VCaP (cell line): ENCODE results near the gene RAD51B.

Source experiments
- H3K27ac ChIP-seq: fragments of 450-650 bp; 2 replicates; pipeline ENCODE4 v1.5.1; 2017
- TF ChIP-seq, protein P1 (sequence below): fragments of 450-650 bp; conservative IDR thresholded peaks from 2 replicates; pipeline ENCODE4 v1.5.1; 2017; ENCODE audit warnings: mild to moderate bottlenecking, moderate library complexity

RAD51B gene

DNA sequence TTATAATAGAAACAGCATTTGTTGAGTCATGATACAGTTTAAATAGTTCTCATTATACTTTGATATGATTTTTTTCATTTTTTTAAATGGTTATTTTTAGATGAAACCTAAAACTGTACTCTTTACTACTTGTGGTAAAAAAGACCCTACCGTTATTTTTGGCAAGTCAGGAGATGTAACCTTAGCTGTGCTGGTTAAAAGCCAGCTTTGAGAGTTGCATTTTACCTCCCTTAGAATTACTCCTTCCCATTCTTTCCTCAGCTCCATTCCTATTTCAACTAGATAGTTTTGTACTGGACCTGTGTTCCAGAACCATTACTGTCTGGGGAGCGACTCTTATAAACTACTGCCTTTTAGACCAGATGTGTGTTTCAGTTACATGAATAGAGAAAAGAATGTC is 92.0 kb downstream of the RAD51B start:
- TF ChIP-seq, protein P1, sequence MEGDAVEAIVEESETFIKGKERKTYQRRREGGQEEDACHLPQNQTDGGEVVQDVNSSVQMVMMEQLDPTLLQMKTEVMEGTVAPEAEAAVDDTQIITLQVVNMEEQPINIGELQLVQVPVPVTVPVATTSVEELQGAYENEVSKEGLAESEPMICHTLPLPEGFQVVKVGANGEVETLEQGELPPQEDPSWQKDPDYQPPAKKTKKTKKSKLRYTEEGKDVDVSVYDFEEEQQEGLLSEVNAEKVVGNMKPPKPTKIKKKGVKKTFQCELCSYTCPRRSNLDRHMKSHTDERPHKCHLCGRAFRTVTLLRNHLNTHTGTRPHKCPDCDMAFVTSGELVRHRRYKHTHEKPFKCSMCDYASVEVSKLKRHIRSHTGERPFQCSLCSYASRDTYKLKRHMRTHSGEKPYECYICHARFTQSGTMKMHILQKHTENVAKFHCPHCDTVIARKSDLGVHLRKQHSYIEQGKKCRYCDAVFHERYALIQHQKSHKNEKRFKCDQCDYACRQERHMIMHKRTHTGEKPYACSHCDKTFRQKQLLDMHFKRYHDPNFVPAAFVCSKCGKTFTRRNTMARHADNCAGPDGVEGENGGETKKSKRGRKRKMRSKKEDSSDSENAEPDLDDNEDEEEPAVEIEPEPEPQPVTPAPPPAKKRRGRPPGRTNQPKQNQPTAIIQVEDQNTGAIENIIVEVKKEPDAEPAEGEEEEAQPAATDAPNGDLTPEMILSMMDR, result no peak
- H3K27ac ChIP-seq, result no peak overlapping the region

DNA sequence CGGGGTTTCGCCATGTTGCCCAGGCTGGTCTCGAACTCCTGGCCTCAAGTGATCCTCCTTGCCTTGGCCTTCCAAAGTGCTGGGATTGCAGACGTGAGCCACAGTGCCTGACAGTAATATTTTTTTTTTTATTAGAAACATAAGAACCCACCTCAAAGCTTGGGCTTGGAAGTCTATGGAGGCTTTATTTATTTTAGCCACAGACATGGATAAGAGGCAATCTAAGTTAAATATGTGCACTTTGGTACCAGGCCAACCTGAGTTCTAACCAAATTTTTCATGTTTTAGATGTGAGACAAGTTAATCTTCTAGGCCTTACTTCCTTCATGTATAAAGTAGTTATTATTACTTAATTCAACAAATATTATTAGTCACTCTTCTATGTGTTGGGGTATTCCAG is 96.9 kb downstream of the RAD51B start:
- TF ChIP-seq, protein P1, result no peak
- no peak overlapping the region for H3K27ac ChIP-seq

DNA sequence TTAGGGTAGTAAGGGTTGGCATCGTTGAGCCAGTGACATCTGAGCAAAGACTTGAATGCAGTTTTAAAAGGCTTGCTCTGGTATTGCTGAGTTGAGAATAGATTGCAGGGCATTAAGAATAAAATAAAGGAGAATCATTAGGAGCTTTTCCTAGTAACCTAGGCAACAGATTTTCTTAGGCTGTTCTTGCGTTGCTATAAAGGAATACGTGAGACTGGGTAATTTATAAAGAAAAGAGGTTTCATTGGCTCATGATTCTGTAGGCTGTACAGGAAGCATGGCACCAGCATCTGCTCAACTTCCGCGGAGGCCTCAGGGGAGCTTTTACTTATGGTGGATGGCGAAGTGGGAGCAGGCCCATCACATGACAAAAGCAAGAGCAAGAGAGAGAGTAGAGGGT is 97.4 kb downstream of the RAD51B start:
- no peak overlapping the region for H3K27ac ChIP-seq
- TF ChIP-seq, protein P1, result no peak

DNA sequence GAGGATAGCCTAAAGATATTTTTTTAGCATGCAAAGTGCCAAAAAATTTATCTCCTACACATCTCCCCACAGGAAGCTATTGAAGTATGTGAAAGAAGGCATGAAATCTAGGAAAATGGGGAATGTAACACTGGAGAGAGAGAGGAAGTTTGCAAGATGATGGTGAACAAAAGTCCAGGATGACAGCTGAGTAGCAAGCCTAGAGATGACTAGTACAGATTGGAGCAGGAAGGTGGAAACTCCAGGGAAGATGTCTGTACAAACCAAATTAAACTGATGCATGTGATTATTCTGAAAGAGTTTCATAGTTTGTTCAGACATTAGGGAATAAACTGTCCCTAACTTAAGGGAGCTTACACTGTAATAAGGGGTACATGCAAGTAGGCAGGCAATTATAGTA is 99.3 kb downstream of the RAD51B start:
- no peak overlapping the region for H3K27ac ChIP-seq
- TF ChIP-seq, protein P1, result no peak

DNA sequence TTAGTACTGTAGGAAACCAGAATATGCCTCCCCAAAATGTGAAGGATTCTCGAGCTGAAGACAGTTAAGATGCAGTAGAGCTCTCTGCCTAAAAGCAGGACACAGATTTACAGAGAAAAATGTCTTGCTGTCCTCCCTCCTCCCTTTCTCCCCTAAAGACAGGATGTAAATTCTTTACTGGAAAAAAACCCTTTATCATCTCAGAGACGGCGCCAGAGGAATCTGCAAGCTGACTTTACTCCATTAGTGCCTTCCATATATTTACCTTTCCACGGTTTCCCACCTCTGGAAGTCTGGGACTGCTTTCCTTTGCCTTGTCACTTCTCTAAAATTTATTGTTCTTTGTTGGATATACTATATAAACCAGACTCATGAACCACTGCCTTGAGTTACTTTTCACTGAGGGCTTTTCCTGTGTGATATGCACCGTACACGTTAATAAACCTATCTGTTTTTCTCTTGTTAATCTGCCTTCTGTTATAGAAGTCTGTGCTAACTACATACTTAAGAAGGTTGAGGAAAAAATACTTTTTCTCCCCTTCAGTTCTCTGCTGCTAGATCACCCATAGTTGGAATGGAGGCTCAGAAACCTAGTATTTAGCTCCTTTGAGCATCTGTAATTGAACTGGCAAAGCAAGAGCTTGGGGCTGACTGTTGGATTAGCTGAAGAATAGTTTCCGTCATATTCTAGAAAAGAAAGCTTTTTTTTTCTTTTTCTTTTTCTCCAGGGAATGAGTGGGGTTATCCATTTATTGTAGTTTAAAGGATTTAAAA is 99.9 kb downstream of the RAD51B start:
- H3K27ac ChIP-seq, result no peak overlapping the region

DNA sequence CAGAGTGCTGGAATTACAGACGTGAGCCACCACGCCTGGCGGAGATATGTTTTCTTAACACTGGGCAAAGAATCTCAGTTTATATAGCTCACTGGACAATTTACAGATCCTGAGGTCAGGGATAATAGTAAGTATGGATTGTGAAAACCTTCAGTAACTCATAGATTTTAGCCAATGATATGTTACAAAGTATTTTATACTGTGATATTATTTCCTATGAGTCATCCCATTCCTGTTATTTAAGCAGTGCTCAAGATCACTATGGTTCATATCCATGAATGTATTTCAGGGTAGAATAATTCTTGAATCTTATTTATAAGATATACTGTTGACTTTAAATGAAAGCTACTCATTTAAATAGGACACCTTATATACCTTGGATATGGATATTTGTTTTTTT is 107.2 kb downstream of the RAD51B start:
- no peak overlapping the region for H3K27ac ChIP-seq
- TF ChIP-seq, protein P1, result no peak

More for the DNA sequence above, 99.9 kb downstream of the RAD51B start:
- TF ChIP-seq, protein P1, result no peak

DNA sequence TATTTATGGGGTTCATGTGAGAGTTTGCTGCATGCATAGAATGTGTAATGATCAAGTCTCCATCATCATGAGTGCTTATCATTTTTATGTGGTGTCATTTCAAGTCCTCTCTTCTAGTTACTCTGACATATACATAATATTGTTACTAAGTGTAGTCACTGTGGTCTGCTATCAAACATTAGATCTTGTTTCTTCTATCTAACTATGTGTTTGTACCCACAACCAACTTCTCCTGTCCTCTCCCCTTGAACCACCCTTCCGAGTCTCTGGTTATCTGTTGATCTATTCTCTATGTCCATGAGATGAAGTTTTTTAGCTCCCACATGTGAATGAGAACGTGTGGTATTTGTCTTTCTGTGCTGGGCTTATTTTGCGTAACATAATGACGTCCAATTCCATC is 107.7 kb downstream of the RAD51B start:
- H3K27ac ChIP-seq, result no peak overlapping the region
- TF ChIP-seq, protein P1, result no peak
